HEK293 (cell line): ENCODE results near the gene FNDC3A.

Experiments
- CTCF ChIA-PET: fragments of 350-600 bp; formaldehyde crosslinking; extraction: SDS; loops from one replicate; lab custom pipeline; 2021; ENCODE audit warnings: antibody characterized with exemption; lab: Yijun Ruan, JAX
- POLR2A ChIA-PET: fragments of 300-600 bp; formaldehyde crosslinking; extraction: SDS; loops from one replicate; lab custom pipeline; 2020; ENCODE audit warnings: antibody characterized with exemption, inconsistent platforms; lab: Yijun Ruan, JAX
- H3K27ac ChIP-seq: fragments of 200-500 bp; sonication (Bioruptor generic); 2 replicates; pipeline ENCODE4 v1.5.1; 2014; ENCODE audit warnings: low read depth, low read length, control low read depth, inconsistent platforms; ENCODE audit errors: extremely low read depth
- H3K36me3 ChIP-seq, 2 experiments: fragments of 200-500 bp in 1 of 2; sonication (Bioruptor generic) in 1 of 2; 1 replicate in 1 of 2; 2 replicates in 1 of 2; pipeline ENCODE4 v1.5.1; 2014 to 2017; ENCODE audit warnings: inconsistent platforms in 2 of 2, low read length in 2 of 2; ENCODE audit not compliant: control insufficient read depth in 2 of 2, insufficient read depth in 1 of 2
- H3K4me1 ChIP-seq: fragments of 200-500 bp; sonication (Bioruptor generic); 2 replicates; pipeline ENCODE4 v1.5.1; 2014; ENCODE audit warnings: mild to moderate bottlenecking, low read length, inconsistent platforms; ENCODE audit not compliant: control insufficient read depth, insufficient read depth
- H3K4me3 ChIP-seq: 2 replicates; pipeline ENCODE4 v1.5.1; 2011; ENCODE audit warnings: low read depth, mild to moderate bottlenecking, control low read depth, low read length, moderate library complexity
- H3K9me3 ChIP-seq: fragments of 200-500 bp; sonication (Bioruptor generic); 2 replicates; pipeline ENCODE4 v1.5.1; 2014; ENCODE audit warnings: low read depth, low read length, inconsistent platforms; ENCODE audit not compliant: control insufficient read depth, insufficient read depth
- AEBP2 ChIP-seq: fragments of 450-650 bp; formaldehyde crosslinking; IDR thresholded peaks from 2 replicates; pipeline ENCODE4 v1.5.1; 2016; ENCODE audit warnings: missing biosample characterization, missing genetic modification characterization, borderline replicate concordance
- KLF16 ChIP-seq: fragments of 450-650 bp; formaldehyde crosslinking; IDR thresholded peaks from 2 replicates; pipeline ENCODE4 v1.5.1; 2017; ENCODE audit warnings: missing biosample characterization, missing genetic modification characterization
- KLF8 ChIP-seq: fragments of 450-650 bp; formaldehyde crosslinking; IDR thresholded peaks from 2 replicates; pipeline ENCODE4 v1.5.1; 2016; ENCODE audit warnings: missing biosample characterization, missing genetic modification characterization
- PATZ1 ChIP-seq: fragments of 450-650 bp; formaldehyde crosslinking; IDR thresholded peaks from 2 replicates; pipeline ENCODE4 v1.5.1; 2016; ENCODE audit warnings: missing biosample characterization, missing genetic modification characterization
- PRDM4 ChIP-seq: fragments of 450-650 bp; formaldehyde crosslinking; IDR thresholded peaks from 2 replicates; pipeline ENCODE4 v1.5.1; 2017; ENCODE audit warnings: missing biosample characterization, missing genetic modification characterization
- SCRT2 ChIP-seq: fragments of 450-650 bp; formaldehyde crosslinking; IDR thresholded peaks from 2 replicates; pipeline ENCODE4 v1.5.1; 2016; ENCODE audit warnings: missing biosample characterization, missing genetic modification characterization
- TRIM28 ChIP-seq: IDR thresholded peaks from 2 replicates; pipeline ENCODE4 v1.6.1; 2011; ENCODE audit warnings: low read length, control low read depth, borderline replicate concordance
- ZBTB48 ChIP-seq: fragments of 450-650 bp; formaldehyde crosslinking; IDR thresholded peaks from 2 replicates; pipeline ENCODE4 v1.5.1; 2016; ENCODE audit warnings: missing biosample characterization, missing genetic modification characterization
- ZNF140 ChIP-seq: fragments of 450-650 bp; formaldehyde crosslinking; IDR thresholded peaks from 2 replicates; pipeline ENCODE4 v1.5.1; 2016; ENCODE audit warnings: missing biosample characterization, missing genetic modification characterization
- ZNF24 ChIP-seq: fragments of 450-650 bp; formaldehyde crosslinking; IDR thresholded peaks from 2 replicates; pipeline ENCODE4 v1.5.1; 2016; ENCODE audit warnings: missing biosample characterization, missing genetic modification characterization
- ZNF26 ChIP-seq: fragments of 450-650 bp; formaldehyde crosslinking; IDR thresholded peaks from 2 replicates; pipeline ENCODE4 v1.5.1; 2016; ENCODE audit warnings: missing biosample characterization, missing genetic modification characterization
- ZNF37A ChIP-seq: fragments of 450-650 bp; IDR thresholded peaks from 2 replicates; pipeline ENCODE4 v1.5.1; 2018; ENCODE audit warnings: missing biosample characterization, missing genetic modification characterization
- ZNF514 ChIP-seq: fragments of 450-650 bp; formaldehyde crosslinking; IDR thresholded peaks from 2 replicates; pipeline ENCODE4 v1.5.1; 2016; ENCODE audit warnings: missing biosample characterization, missing genetic modification characterization
- ZNF549 ChIP-seq: fragments of 450-650 bp; IDR thresholded peaks from 2 replicates; pipeline ENCODE4 v1.5.1; 2018; ENCODE audit warnings: missing biosample characterization, missing genetic modification characterization, mild to moderate bottlenecking, inconsistent platforms, moderate library complexity
- ZNF560 ChIP-seq: fragments of 450-650 bp; formaldehyde crosslinking; IDR thresholded peaks from 2 replicates; pipeline ENCODE4 v1.5.1; 2017; ENCODE audit warnings: missing biosample characterization, missing genetic modification characterization, borderline replicate concordance
- ZNF600 ChIP-seq: fragments of 450-650 bp; formaldehyde crosslinking; IDR thresholded peaks from 2 replicates; pipeline ENCODE4 v1.5.1; 2016; ENCODE audit warnings: missing biosample characterization, missing genetic modification characterization
- ZNF621 ChIP-seq: fragments of 450-650 bp; formaldehyde crosslinking; IDR thresholded peaks from 2 replicates; pipeline ENCODE4 v1.5.1; 2017; ENCODE audit warnings: missing biosample characterization, missing genetic modification characterization
- ZNF658 ChIP-seq: fragments of 450-650 bp; formaldehyde crosslinking; IDR thresholded peaks from 2 replicates; pipeline ENCODE4; 2016; ENCODE audit warnings: missing biosample characterization, missing genetic modification characterization
- ZNF660 ChIP-seq: fragments of 450-650 bp; IDR thresholded peaks from 2 replicates; pipeline ENCODE4 v1.5.1; 2018; ENCODE audit warnings: missing biosample characterization, mild to moderate bottlenecking, missing genetic modification characterization
- ZNF664 ChIP-seq: fragments of 450-650 bp; formaldehyde crosslinking; IDR thresholded peaks from 2 replicates; pipeline ENCODE4 v1.5.1; 2016; ENCODE audit warnings: missing biosample characterization, missing genetic modification characterization
- ZNF701 ChIP-seq: fragments of 450-650 bp; formaldehyde crosslinking; IDR thresholded peaks from 2 replicates; pipeline ENCODE4 v1.5.1; 2016; ENCODE audit warnings: missing biosample characterization, missing genetic modification characterization
- ZSCAN4 ChIP-seq: fragments of 450-650 bp; formaldehyde crosslinking; IDR thresholded peaks from 2 replicates; pipeline ENCODE4 v1.5.1; 2017; ENCODE audit warnings: missing biosample characterization, missing genetic modification characterization

Gene FNDC3A

GRCh38 chr13:49206641-49207040 is 230.9 kb downstream of the FNDC3A start:
- ChIA-PET CTCF (interaction anchor here (0.6 kb wide), 1 partner anchor 74 kb away, joined by 3 read pairs; no protein-coding TSS in a partner anchor), POLR2A (no interaction called here)
- no peak overlapping the region for H3K4me3 ChIP-seq

GRCh38 chr13:49208619-49209018 is 232.9 kb downstream of the FNDC3A start:
- CTCF ChIA-PET = interaction anchor here (0.7 kb wide), 1 partner anchor 391 kb away, joined by 3 read pairs; no protein-coding TSS in a partner anchor
- no peaks in the 10 kb centered on the region for H3K4me1 ChIP-seq
- TF ChIP-seq ZNF621 (tag by site-specific recombination) (no peak), TRIM28 (no peak), ZNF549 (tag by site-specific recombination) (no peak), PATZ1 (tag by site-specific recombination) (no peak), AEBP2 (tag by site-specific recombination) (no peak)
- TF ChIP-seq, all 188 proteins: peak for 0
- no peaks in the 10 kb centered on the region for H3K9me3 ChIP-seq
- POLR2A ChIA-PET = no interaction called here
- no peak overlapping the region for H3K27ac ChIP-seq
- H3K4me3 ChIP-seq = no peak overlapping the region
- peaks cover 0 to 27% of the 10 kb centered on the region in 2 experiments; a peak in 1 of 3 replicates for H3K36me3 ChIP-seq

More at GRCh38 chr13:49206641-49207040, 230.9 kb downstream of the FNDC3A start:
- Histone ChIP-seq H3K4me1 (no peaks in the 10 kb centered on the region), H3K9me3 (no peaks in the 10 kb centered on the region)
- TF ChIP-seq PATZ1 (tag by site-specific recombination) (no peak), ZSCAN4 (no peak), ZNF26 (tag by site-specific recombination) (no peak), ZNF600 (no peak), ZNF701 (no peak), KLF8 (no peak), ZNF660 (no peak), ZNF664 (tag by site-specific recombination) (no peak), ZNF514 (tag by site-specific recombination) (no peak)
- TF ChIP-seq, all 188 proteins: peak for 0
- Histone ChIP-seq H3K36me3 (peaks cover 5 to 39% of the 10 kb centered on the region in 2 experiments; a peak in 2 of 3 replicates), H3K27ac (no peak overlapping the region)

- Histone ChIP-seq H3K27ac (no peak overlapping the region), H3K36me3 (peaks cover 0 to 17% of the 10 kb centered on the region in 2 experiments; a peak in 1 of 3 replicates), H3K9me3 (no peaks in the 10 kb centered on the region), H3K4me3 (no peak overlapping the region), H3K4me1 (no peaks in the 10 kb centered on the region)
- ChIA-PET CTCF (no interaction called here), POLR2A (no interaction called here)
- TF ChIP-seq ZNF24 (no peak), ZBTB48 (no peak), ZNF140 (no peak), PRDM4 (tag by site-specific recombination) (no peak), ZNF560 (no peak), KLF16 (tag by site-specific recombination) (no peak), ZNF658 (tag by site-specific recombination) (no peak), ZNF37A (tag by site-specific recombination) (no peak), SCRT2 (tag by site-specific recombination) (no peak)
Observed at GRCh38 chr13:49210114-49210513, 234.4 kb downstream of the FNDC3A start.
